A549 (cell line): ENCODE data around the gene SUDS3. TPM values are rescaled to one million over a fixed set of nuclear protein-coding genes. Genes with fewer than 3 reads are reported as not detected.

ENCODE experiments used
- ATAC-seq, 2 experiments: fragments of 200-7000 bp in 1 of 2; fragments of >200 bp in 1 of 2; cut with Nextera tagmentation in 1 of 2; cut with Tn5 transposase in 1 of 2; 3 replicates each; pipeline versions ENCODE4 v1.8.0 to v1.9.1; 2018 to 2020; ENCODE audit warnings: mild to moderate bottlenecking in 1 of 2, moderate library complexity in 1 of 2
- CTCF ChIA-PET: fragments of 300-600 bp; sonication (Branson Sonifier 250); formaldehyde crosslinking; extraction: SDS; loops from one replicate; lab custom pipeline; 2021; ENCODE audit warnings: antibody characterized with exemption, inconsistent platforms; lab: Yijun Ruan, JAX
- POLR2A ChIA-PET: fragments of 350-600 bp; formaldehyde crosslinking; extraction: SDS; loops from one replicate; lab custom pipeline; 2021; ENCODE audit warnings: antibody characterized with exemption, inconsistent platforms; lab: Yijun Ruan, JAX
- DNase-seq, 2 experiments: peaks; one replicate each; pipeline versions ENCODE4 v3.0.0 to v3.0.0-alpha.2; 2011 to 2016; ENCODE audit warnings: low read depth in 1 of 2, low spot score in 1 of 2
- FAIRE-seq: peaks from 2 replicates; lab custom pipeline; 2011; peaks lifted over from hg19 to GRCh38; lab: Jason Lieb, UNC
- H3K27ac ChIP-seq, 2 experiments: fragments of >200 bp; sonication (Bioruptor Twin); formaldehyde crosslinking; 3 replicates each; pipeline ENCODE4 v1.5.1; 2016 to 2017
- H3K4me1 ChIP-seq: fragments of >200 bp; sonication (Bioruptor Twin); formaldehyde crosslinking; 3 replicates; pipeline ENCODE4 v1.6.1; 2016
- H3K4me2 ChIP-seq: fragments of >200 bp; sonication (Bioruptor Twin); formaldehyde crosslinking; 3 replicates; pipeline ENCODE4 v1.6.1; 2016
- H3K4me3 ChIP-seq: fragments of >200 bp; sonication (Bioruptor Twin); formaldehyde crosslinking; 3 replicates; pipeline ENCODE4 v1.5.1; 2016
- H3K9me3 ChIP-seq: fragments of >200 bp; sonication (Bioruptor Twin); formaldehyde crosslinking; 3 replicates; pipeline ENCODE4 v1.6.1; 2016
- BCL3 ChIP-seq: fragments of >200 bp; sonication (Bioruptor Twin); formaldehyde crosslinking; IDR thresholded peaks from 3 replicates; pipeline ENCODE4 v1.6.1; 2016
- CBX2 ChIP-seq: fragments of 200-600 bp; sonication (generic); IDR thresholded peaks from 2 replicates; pipeline ENCODE4 v1.6.1; 2016; ENCODE audit warnings: low read depth, mild to moderate bottlenecking, borderline replicate concordance
- CHD2 ChIP-seq: fragments of 150-350 bp; IDR thresholded peaks from 2 replicates; pipeline ENCODE4 v1.6.1; 2014; ENCODE audit warnings: low read length; ENCODE audit not compliant: partially characterized antibody
- CTCF ChIP-seq: fragments of >200 bp; sonication (Bioruptor Twin); formaldehyde crosslinking; IDR thresholded peaks from 3 replicates; pipeline ENCODE4 v1.5.1; 2016
- E2F6 ChIP-seq: IDR thresholded peaks from 2 replicates; pipeline ENCODE4 v1.6.1; 2012; ENCODE audit warnings: low read depth, borderline replicate concordance
- EHF ChIP-seq: fragments of 250-450 bp; sonication (Bioruptor Pico); IDR thresholded peaks from 2 replicates; pipeline ENCODE4 v1.5.0; 2020; ENCODE audit warnings: mild to moderate bottlenecking
- ELK1 ChIP-seq: fragments of 150-350 bp; IDR thresholded peaks from 2 replicates; pipeline ENCODE4 v1.6.1; 2014; ENCODE audit warnings: low read depth, mild to moderate bottlenecking, low read length
- FOSL2 ChIP-seq, 2 experiments: fragments of 450-650 bp in 1 of 2; fragments of >200 bp in 1 of 2; sonication (Bioruptor Twin) in 1 of 2; formaldehyde crosslinking; IDR thresholded peaks; 2 replicates each; pipeline versions ENCODE4 v1.5.0 to v1.6.1; 2016 to 2020; ENCODE audit warnings: mild to moderate bottlenecking in 1 of 2, moderate library complexity in 1 of 2
- FOXS1 ChIP-seq: fragments of 250-450 bp; sonication (Bioruptor Pico); IDR thresholded peaks from 2 replicates; pipeline ENCODE4 v1.5.0; 2020; ENCODE audit warnings: mild to moderate bottlenecking, moderate library complexity
- GATA3 ChIP-seq: IDR thresholded peaks from 2 replicates; pipeline ENCODE4 v1.6.1; 2012; ENCODE audit warnings: borderline replicate concordance
- HES2 ChIP-seq: fragments of >200 bp; sonication (Bioruptor Twin); formaldehyde crosslinking; IDR thresholded peaks from 2 replicates; pipeline ENCODE4 v1.6.1; 2016
- HEYL ChIP-seq: fragments of 250-450 bp; sonication (Bioruptor Pico); IDR thresholded peaks from 2 replicates; pipeline ENCODE4 v1.8.0; 2021; ENCODE audit warnings: mild to moderate bottlenecking, moderate library complexity
- HMGXB4 ChIP-seq: fragments of 250-450 bp; sonication (Bioruptor Pico); IDR thresholded peaks from 2 replicates; pipeline ENCODE4 v1.5.0; 2021; ENCODE audit warnings: mild to moderate bottlenecking, moderate library complexity, borderline replicate concordance
- HOXA7 ChIP-seq: fragments of 250-450 bp; sonication (Bioruptor Pico); IDR thresholded peaks from 2 replicates; pipeline ENCODE4 v1.5.0; 2020; ENCODE audit warnings: mild to moderate bottlenecking, moderate library complexity
- HOXB5 ChIP-seq: fragments of 250-450 bp; sonication (Bioruptor Pico); IDR thresholded peaks from 2 replicates; pipeline ENCODE4 v1.5.0; 2020; ENCODE audit warnings: mild to moderate bottlenecking, moderate library complexity
- JUN ChIP-seq, 2 experiments: fragments of >200 bp; sonication (Bioruptor Twin); formaldehyde crosslinking; IDR thresholded peaks; 2 replicates in 1 of 2; 3 replicates in 1 of 2; pipeline ENCODE4 v1.6.1; 2016 to 2017
- JUNB ChIP-seq: fragments of >200 bp; sonication (Bioruptor Twin); formaldehyde crosslinking; IDR thresholded peaks from 2 replicates; pipeline ENCODE4 v1.6.1; 2016
- KDM1A ChIP-seq: fragments of 200-600 bp; sonication (generic); IDR thresholded peaks from 2 replicates; pipeline ENCODE4 v1.6.1; 2016; ENCODE audit warnings: low read depth, mild to moderate bottlenecking
- MAX ChIP-seq: IDR thresholded peaks from 2 replicates; pipeline ENCODE4 v1.6.1; 2012
- MAZ ChIP-seq: fragments of 150-350 bp; IDR thresholded peaks from 2 replicates; pipeline ENCODE4 v1.6.1; 2014; ENCODE audit warnings: antibody characterized with exemption, low read depth, low read length, borderline replicate concordance
- MYC ChIP-seq: IDR thresholded peaks from 2 replicates; pipeline ENCODE4 v1.6.1; 2012; ENCODE audit warnings: mild to moderate bottlenecking, inconsistent platforms, low read length, improper control_type of control experiment, borderline replicate concordance
- NR3C1 ChIP-seq: fragments of >200 bp; sonication (Bioruptor Twin); formaldehyde crosslinking; IDR thresholded peaks from 3 replicates; pipeline ENCODE4 v1.6.1; 2017
- PHF8 ChIP-seq: fragments of 200-600 bp; sonication (generic); IDR thresholded peaks from 2 replicates; pipeline ENCODE4 v1.6.1; 2016; ENCODE audit warnings: low read depth, mild to moderate bottlenecking, antibody characterized with exemption, moderate library complexity, borderline replicate concordance
- RARB ChIP-seq: fragments of 250-450 bp; sonication (Bioruptor Pico); IDR thresholded peaks from 2 replicates; pipeline ENCODE4 v1.8.0; 2021; ENCODE audit warnings: mild to moderate bottlenecking, moderate library complexity
- RFX5 ChIP-seq: fragments of 450-650 bp; IDR thresholded peaks from 2 replicates; pipeline ENCODE4 v1.7.1; 2014; ENCODE audit warnings: antibody characterized with exemption, mild to moderate bottlenecking, moderate library complexity
- SMC3 ChIP-seq: fragments of >200 bp; sonication (Bioruptor Twin); formaldehyde crosslinking; IDR thresholded peaks from 3 replicates; pipeline ENCODE4 v1.6.1; 2018; ENCODE audit warnings: inconsistent platforms
- TFCP2L1 ChIP-seq: fragments of 250-450 bp; sonication (Bioruptor Pico); IDR thresholded peaks from 2 replicates; pipeline ENCODE4 v1.5.0; 2021; ENCODE audit warnings: mild to moderate bottlenecking
- TP53 ChIP-seq: fragments of 250-450 bp; sonication (Bioruptor Pico); IDR thresholded peaks from 2 replicates; pipeline ENCODE4 v1.5.0; 2021; ENCODE audit warnings: mild to moderate bottlenecking, moderate library complexity
- ZSCAN20 ChIP-seq: fragments of 250-450 bp; sonication (Bioruptor Pico); IDR thresholded peaks from 2 replicates; pipeline ENCODE4 v1.8.0; 2022; ENCODE audit warnings: mild to moderate bottlenecking, moderate library complexity
- WGBS: methylation state at CpG from one replicate; pipeline ENCODE4 v1.1.6; 2017; ENCODE audit errors: missing lambda C conversion rate; 5-methylcytosine and 5-hydroxymethylcytosine counted together
- polyA minus RNA-seq: library from RNA; depleted of rRNA, polyadenylated mRNA; stranded (reverse); fragments of >200 nt; gene quantifications from 2 replicates; pipeline ENCODE4 v1.2.3, GENCODE V29; 2011; rRNA and poly(A)+ RNA removed
- polyA plus RNA-seq, 4 experiments: library from polyadenylated mRNA; depleted of rRNA in 3 of 4; stranded (reverse); fragments of >200 nt; fragmentation: RNase III in 1 of 4; extraction: RNeasy Plus Mini Kit Qiagen cat#74134 plus additional on column Dnase treatment in 1 of 4; gene quantifications; 2 replicates in 3 of 4; 3 replicates in 1 of 4; pipeline ENCODE4 v1.2.3, GENCODE V29; 2011 to 2017

The SUDS3 gene
- polyA plus RNA-seq (2011; rRNA removed) (31.9 and 36.5 TPM in 2 replicates), polyA plus RNA-seq (2017; fragmentation: RNase III; extraction: RNeasy Plus Mini Kit Qiagen cat#74134 plus additional on column Dnase treatment) (17.9 to 20.3 TPM (median 18.4 TPM) in 3 replicates), polyA minus RNA-seq (24.4 and 28.7 TPM in 2 replicates)
- 11.4 and 13.7 TPM in 2 replicates for polyA plus RNA-seq (2012; cell fraction: cytosol; rRNA removed)
- 20.9 and 33.3 TPM in 2 replicates for polyA plus RNA-seq (2012; cell fraction: nucleus; rRNA removed)

GRCh38 chr12:118376089-118377020 is at the start of gene SUDS3:
SUDS3 (plus strand) TSS chr12:118376555; CDS start chr12:118376692, 137 bp downstream.
- Histone ChIP-seq H3K4me3 (peak within 1 kb of the TSS; percentile 91), H3K9me3 (no peaks in the 10 kb centered on the region), H3K4me2 (peak within 1 kb of the TSS; percentile 87), H3K4me1 (peaks cover 15% of the 10 kb centered on the region), H3K27ac (peak within 1 kb of the TSS; percentile 95 to 96)
- CTCF ChIA-PET = interaction anchor here (0.5 to 6.6 kb wide), 79 partner anchors 7 to 1303 kb away, joined by 3 to 193 read pairs (median 5); partner anchors contain the start of genes PEBP1 and PRKAB1
- ATAC-seq (peak; percentile 26 to 39; a peak in 5 of 6 replicates), DNase-seq (peak; percentile 84), FAIRE-seq (no peak)
- POLR2A ChIA-PET = interaction anchor here (0.6 to 1.6 kb wide), 8 partner anchors 17 to 502 kb away, joined by 3 to 16 read pairs (median 4); partner anchors contain the start of gene PEBP1
- 1% methylated on average over 21 of the region's 102 CpGs for WGBS
- TF ChIP-seq FOXS1 (CRISPR knock-in tag) (0 out of 2 replicates have a peak, but pooled peaks have one; percentile 27), JUN (IDR thresholded peaks at IDR 0.05) (peak; percentile 77 to 98; a peak in 4 of 5 replicates), ZSCAN20 (CRISPR knock-in tag) (no peak), RARB (CRISPR knock-in tag) (no peak; the same call in 1 of the 2 replicates), MAZ (no peak; the same call in 1 of the 2 replicates), TFCP2L1 (CRISPR knock-in tag) (no peak), HMGXB4 (CRISPR knock-in tag) (peak; percentile 86; the same call in 1 of the 2 replicates), SMC3 (peak; percentile 99), EHF (CRISPR knock-in tag) (peak; percentile 89), CTCF (peak; percentile 96), FOSL2 (IDR thresholded peaks at IDR 0.05) (no peak), FOSL2 (CRISPR knock-in tag; IDR thresholded peaks at IDR 0.05) (peak; percentile 22; the same call in 1 of the 2 replicates), E2F6 (peak; percentile 38; the same call in 1 of the 2 replicates), TP53 (0 out of 2 replicates have a peak, but pooled peaks have one; percentile 67), MAX (peak; percentile 52; the same call in 1 of the 2 replicates), CBX2 (no peak), CHD2 (peak; percentile 69), PHF8 (peak; percentile 83), JUNB (no peak), RFX5 (no peak), HEYL (no peak), GATA3 (no peak), HES2 (no peak), MYC (peak; percentile 83; the same call in 1 of the 2 replicates), NR3C1 (no peak), HOXA7 (CRISPR knock-in tag) (no peak), HOXB5 (CRISPR knock-in tag) (0 out of 2 replicates have a peak, but pooled peaks have one; percentile 66), ELK1 (0 out of 2 replicates have a peak, but pooled peaks have one; percentile 26), KDM1A (no peak), BCL3 (no peak)
